Endothelial cell (in vitro differentiated cells): ENCODE results near the gene NOC2L. TPM values are rescaled to one million over a fixed set of nuclear protein-coding genes. Genes with fewer than 3 reads are reported as not detected.

Source experiments
- DNase-seq: peaks from one replicate; pipeline ENCODE4 v3.0.0; 2021; ENCODE audit warnings: low spot score
- H3K27ac Mint-ChIP-seq: one replicate; pipeline ENCODE4 v1.8.0; 2021; ENCODE audit warnings: mixed read lengths, inconsistent platforms; ENCODE audit not compliant: unreplicated experiment
- H3K27me3 Mint-ChIP-seq: one replicate; pipeline ENCODE4 v1.8.0; 2021; ENCODE audit warnings: mild to moderate bottlenecking, moderate library complexity, mixed read lengths, inconsistent platforms; ENCODE audit not compliant: unreplicated experiment
- H3K36me3 Mint-ChIP-seq: one replicate; pipeline ENCODE4 v1.8.0; 2021; ENCODE audit warnings: mild to moderate bottlenecking, low read depth, mixed read lengths, inconsistent platforms; ENCODE audit not compliant: unreplicated experiment
- H3K4me1 Mint-ChIP-seq: one replicate; pipeline ENCODE4 v1.8.0; 2021; ENCODE audit warnings: mild to moderate bottlenecking, mixed read lengths, inconsistent platforms; ENCODE audit not compliant: unreplicated experiment
- H3K4me3 Mint-ChIP-seq: one replicate; pipeline ENCODE4 v1.8.0; 2021; ENCODE audit warnings: mild to moderate bottlenecking, mixed read lengths, inconsistent platforms; ENCODE audit not compliant: unreplicated experiment
- H3K9me3 Mint-ChIP-seq: one replicate; pipeline ENCODE4 v1.8.0; 2021; ENCODE audit warnings: mixed read lengths, inconsistent platforms; ENCODE audit not compliant: unreplicated experiment
- CTCF ChIP-seq: fragments of 200-600 bp; sonication (generic); IDR thresholded peaks from one replicate; pipeline ENCODE4 v1.5.0; 2021; ENCODE audit warnings: antibody characterized with exemption; ENCODE audit not compliant: unreplicated experiment
- total RNA-seq: library from RNA; stranded (reverse); fragmentation: NEBNext Ultra II Directional; extraction: Animal tissue kit (Norgen Biotek cat#: 25700); gene quantifications from one replicate; pipeline ENCODE4 v1.2.1, GENCODE V29; 2021; ENCODE audit not compliant: unreplicated experiment

Gene NOC2L
- total RNA-seq, 1 donor from 2014 or later = 56.5 TPM

- DNase-seq = no peak
- H3K27ac Mint-ChIP-seq = no peak overlapping the region
Measured at GRCh38 chr1:941015-941587, 18.0 kb downstream of the NOC2L start.

GRCh38 chr1:940107-941014, 18.7 kb downstream of the NOC2L start:
- no peak for DNase-seq
- no peak overlapping the region for H3K4me3 Mint-ChIP-seq
- no peaks in the 10 kb centered on the region for H3K4me1 Mint-ChIP-seq
- TF ChIP-seq CTCF = no peak
- H3K9me3 Mint-ChIP-seq = no peaks in the 10 kb centered on the region
- no peak overlapping the region for H3K27ac Mint-ChIP-seq
- H3K27me3 Mint-ChIP-seq = peaks cover 6% of the 10 kb centered on the region
- peaks cover 3% of the 10 kb centered on the region for H3K36me3 Mint-ChIP-seq

More at GRCh38 chr1:941015-941587, 18.0 kb downstream of the NOC2L start:
- H3K9me3 Mint-ChIP-seq = no peaks in the 10 kb centered on the region
- peaks cover 12% of the 10 kb centered on the region for H3K27me3 Mint-ChIP-seq
- no peaks in the 10 kb centered on the region for H3K4me1 Mint-ChIP-seq
- peaks cover 9% of the 10 kb centered on the region for H3K36me3 Mint-ChIP-seq
- no peak for TF ChIP-seq CTCF
- H3K4me3 Mint-ChIP-seq = no peak overlapping the region

GRCh38 chr1:939511-940106, 19.4 kb downstream of the NOC2L start:
- Mint-ChIP-seq H3K4me3 (no peak overlapping the region), H3K9me3 (no peaks in the 10 kb centered on the region), H3K27ac (no peak overlapping the region), H3K4me1 (no peaks in the 10 kb centered on the region), H3K27me3 (peaks cover 9% of the 10 kb centered on the region), H3K36me3 (no peaks in the 10 kb centered on the region)
- TF ChIP-seq CTCF = no peak
- no peak for DNase-seq

GRCh38 chr1:938711-939489, 20.2 kb downstream of the NOC2L start:
- no peaks in the 10 kb centered on the region for H3K9me3 Mint-ChIP-seq

More at GRCh38 chr1:938711-939489, 20.2 kb downstream of the NOC2L start:
- H3K27ac Mint-ChIP-seq = no peak overlapping the region
- H3K4me3 Mint-ChIP-seq = no peak overlapping the region
- no peak for TF ChIP-seq CTCF
- H3K36me3 Mint-ChIP-seq = no peaks in the 10 kb centered on the region
- H3K4me1 Mint-ChIP-seq = no peaks in the 10 kb centered on the region
- DNase-seq = no peak
- peaks cover 9% of the 10 kb centered on the region for H3K27me3 Mint-ChIP-seq
